Measurements from ENCODE around the gene PLAAT1. TPM values are rescaled to one million over a fixed set of nuclear protein-coding genes. Genes with fewer than 3 reads are reported as not detected.

Gene PLAAT1
- total and polyA plus RNA-seq, 10 of the 15 experiments (the other 5 are each of a cell fraction or from before 2014, with no cell fraction given), result not detected

- TF ChIP-seq BMI1 (IDR thresholded peaks at IDR 0.05; ENCODE audit: borderline replicate concordance), result no peak
- TF ChIP-seq ATF7 (IDR thresholded peaks at IDR 0.05; ENCODE audit: low read depth), result no peak
- no peak for TF ChIP-seq SPI1 (IDR thresholded peaks at IDR 0.05; ENCODE audit: borderline replicate concordance, insufficient read depth, low read depth, low read length)
These were observed 70.1 kb downstream of the PLAAT1 start (continued) for GRCh38 chr3:193310914-193311723.

- no TSS peak for BruUV-seq (replicated peaks)
- Histone ChIP-seq H3K4me3 (no peak overlapping the region), H3K4me1 (ENCODE audit: control insufficient read depth, insufficient read depth, low read length) (no peaks in the 10 kb centered on the region), H3K9me3 (replicated peaks; ENCODE audit: control insufficient read depth, insufficient read depth, low read length) (no peaks in the 10 kb centered on the region), H3K27ac (ENCODE audit: control insufficient read depth, insufficient read depth) (no peak overlapping the region), H3K27me3 (replicated peaks in 1 of 2; ENCODE audit: control insufficient read depth in 2 of 2, insufficient read depth in 2 of 2, low read length in 1 of 2) (peaks cover 0 to 2% of the 10 kb centered on the region in 2 experiments; a peak in 1 of 4 replicates), H3K9ac (ENCODE audit: control insufficient read depth, insufficient read depth, low read length) (no peak overlapping the region), H3K4me2 (ENCODE audit: control insufficient read depth, insufficient read depth) (no peak overlapping the region), H3K79me2 (ENCODE audit: control insufficient read depth, insufficient read depth, low read length) (no peaks in the 10 kb centered on the region), H2AFZ (ENCODE audit: control insufficient read depth, low read depth, low read length) (no peak overlapping the region), H3K36me3 (ENCODE audit: control insufficient read depth in 2 of 2, insufficient read depth in 2 of 2, low read length in 1 of 2) (no peaks in the 10 kb centered on the region), H4K20me1 (ENCODE audit: control insufficient read depth, insufficient read depth) (no peaks in the 10 kb centered on the region)
- ChIA-PET POLR2A (no interaction called here), RAD21 (ENCODE audit: unreplicated experiment) (interaction anchor here (0.6 kb wide), 1 partner anchor 20 kb away, joined by 3 read pairs; no protein-coding TSS in a partner anchor), SMC1A (ENCODE audit: uncharacterized antibody, unreplicated experiment) (interaction anchor here (1.0 kb wide), 1 partner anchor 12 kb away, joined by 3 read pairs; no protein-coding TSS in a partner anchor), CTCF (no interaction called here)
- no peak for ATAC-seq
- 0% methylated on average over 3 of the region's 3 CpGs for WGBS (ENCODE audit: insufficient coverage, insufficient replicate concordance, low lambda C conversion rate, missing lambda C conversion rate)
- DNase-seq (ENCODE audit: low read depth, low spot score), result no peak
- intact Hi-C loops (cut with micrococcal nuclease; ENCODE audit: unreplicated experiment), result no loop called here
- in situ Hi-C loops (cut with MboI), result no loop called here
- no peak for FAIRE-seq
- no peak for TF ChIP-seq PRDM15 (CRISPR knock-in tag; IDR thresholded peaks at IDR 0.05)
- no peak for TF ChIP-seq ZBTB33 (IDR thresholded peaks at IDR 0.05)
- no peak for TF ChIP-seq LARP7 (IDR thresholded peaks at IDR 0.05)
- no peak for TF ChIP-seq FOXK2 (IDR thresholded peaks at IDR 0.05)
- TF ChIP-seq CBX5 (IDR thresholded peaks at IDR 0.05; ENCODE audit: low read depth), result no peak
- no peak for TF ChIP-seq FOS (IDR thresholded peaks at IDR 0.05; ENCODE audit: borderline replicate concordance, extremely low read depth, insufficient read length)
These were observed 72.3 kb downstream of the PLAAT1 start for GRCh38 chr3:193313061-193313958.

Measured in GM12878 (cell line).